GM13977 (cell line): ENCODE measurements around the gene PROX1.
"Not testable (repeated sequence)": the region's sequence is repeated elsewhere in the genome, so short reads cannot be mapped to it uniquely, and the experiment has no call there.

Source experiments
- DNase-seq: peaks from one replicate; pipeline ENCODE4 v3.0.0; 2012; ENCODE audit warnings: low spot score
- CTCF ChIP-seq: IDR thresholded peaks from 2 replicates; pipeline ENCODE4 v1.5.1; 2012; ENCODE audit warnings: mild to moderate bottlenecking, control low read depth; ENCODE audit not compliant: insufficient read depth; ENCODE audit errors: extremely low read depth, missing control alignments
- in situ Hi-C: fragments of 300-500 bp; cut with MboI; formaldehyde crosslinking; loops from one replicate; pipeline ENCODE4 v1.12.0; 2022; ENCODE audit warnings: low sequenced_read_pairs, low pct_unique_long_range_greater_than_20kb, mixed read lengths, inconsistent platforms; ENCODE audit not compliant: unreplicated experiment

Gene PROX1

GRCh38 chr1:214076708-214077065 is 88.9 kb downstream of the PROX1 start:
- in situ Hi-C loops = no loop called here
- TF ChIP-seq CTCF = no peak
- DNase-seq = no peak

- in situ Hi-C loops = no loop called here
Observed at GRCh38 chr1:214078950-214079349, 91.2 kb downstream of the PROX1 start.

GRCh38 chr1:214085325-214085724 is 97.6 kb downstream of the PROX1 start:
- no peak for TF ChIP-seq CTCF
- in situ Hi-C loops = no loop called here
- no peak for DNase-seq

More at GRCh38 chr1:214078950-214079349, 91.2 kb downstream of the PROX1 start:
- no peak for DNase-seq
- no peak for TF ChIP-seq CTCF

GRCh38 chr1:214086945-214087344 is 99.2 kb downstream of the PROX1 start:
- in situ Hi-C loops = no loop called here
- no peak for TF ChIP-seq CTCF
- DNase-seq = no peak

- DNase-seq, in situ Hi-C loops: not testable (repeated sequence)
Observed at GRCh38 chr1:214089003-214089402, 101.2 kb downstream of the PROX1 start.
